LNCAP (cell line): Measurements from ENCODE around the gene NCLN.
A peak's percentile ranks its signal among the peaks of the same experiment; 100 is the strongest.

Source experiments
- CTCF ChIP-seq: fragments of 450-650 bp; IDR thresholded peaks from 2 replicates; pipeline ENCODE4 v1.5.1; 2017; ENCODE audit warnings: mild to moderate bottlenecking

Gene NCLN

GRCh38 chr19:3204646-3205275, 19.0 kb downstream of the NCLN start:
- TF ChIP-seq CTCF = no peak

DNA sequence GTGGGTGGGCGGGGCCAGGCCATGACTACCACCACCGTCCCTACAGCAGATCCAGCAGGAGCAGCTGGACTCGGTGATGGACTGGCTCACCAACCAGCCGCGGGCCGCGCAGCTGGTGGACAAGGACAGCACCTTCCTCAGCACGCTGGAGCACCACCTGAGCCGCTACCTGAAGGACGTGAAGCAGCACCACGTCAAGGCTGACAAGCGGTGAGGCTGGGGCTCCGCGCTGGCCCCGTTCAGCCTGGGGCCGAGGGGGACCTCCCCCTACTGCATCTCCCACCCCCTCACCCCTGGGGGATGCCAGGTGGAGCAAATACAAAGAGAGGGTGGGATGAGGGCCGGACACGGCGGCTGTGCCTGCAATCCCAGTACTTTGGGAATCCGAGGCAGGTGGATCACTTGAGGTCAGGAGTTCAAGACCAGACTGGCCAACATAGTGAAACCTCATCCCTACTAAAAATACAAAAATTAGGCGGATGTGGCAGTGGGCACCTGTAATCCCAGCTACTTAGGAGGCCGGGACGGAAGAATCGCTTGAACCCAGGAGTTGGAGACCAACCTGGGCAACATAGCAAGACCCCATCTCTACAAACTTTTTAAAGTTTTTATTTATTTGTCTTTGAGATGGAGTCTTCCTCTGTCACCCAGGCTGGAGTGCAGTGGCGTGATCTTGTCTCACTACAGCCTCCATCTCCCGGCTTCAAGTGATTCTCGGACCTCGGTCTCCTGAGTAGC, 20.7 kb downstream of the NCLN start:
- no peak for TF ChIP-seq CTCF

GRCh38 chr19:3207461-3208242, 21.9 kb downstream of the NCLN start:
- no peak for TF ChIP-seq CTCF

DNA sequence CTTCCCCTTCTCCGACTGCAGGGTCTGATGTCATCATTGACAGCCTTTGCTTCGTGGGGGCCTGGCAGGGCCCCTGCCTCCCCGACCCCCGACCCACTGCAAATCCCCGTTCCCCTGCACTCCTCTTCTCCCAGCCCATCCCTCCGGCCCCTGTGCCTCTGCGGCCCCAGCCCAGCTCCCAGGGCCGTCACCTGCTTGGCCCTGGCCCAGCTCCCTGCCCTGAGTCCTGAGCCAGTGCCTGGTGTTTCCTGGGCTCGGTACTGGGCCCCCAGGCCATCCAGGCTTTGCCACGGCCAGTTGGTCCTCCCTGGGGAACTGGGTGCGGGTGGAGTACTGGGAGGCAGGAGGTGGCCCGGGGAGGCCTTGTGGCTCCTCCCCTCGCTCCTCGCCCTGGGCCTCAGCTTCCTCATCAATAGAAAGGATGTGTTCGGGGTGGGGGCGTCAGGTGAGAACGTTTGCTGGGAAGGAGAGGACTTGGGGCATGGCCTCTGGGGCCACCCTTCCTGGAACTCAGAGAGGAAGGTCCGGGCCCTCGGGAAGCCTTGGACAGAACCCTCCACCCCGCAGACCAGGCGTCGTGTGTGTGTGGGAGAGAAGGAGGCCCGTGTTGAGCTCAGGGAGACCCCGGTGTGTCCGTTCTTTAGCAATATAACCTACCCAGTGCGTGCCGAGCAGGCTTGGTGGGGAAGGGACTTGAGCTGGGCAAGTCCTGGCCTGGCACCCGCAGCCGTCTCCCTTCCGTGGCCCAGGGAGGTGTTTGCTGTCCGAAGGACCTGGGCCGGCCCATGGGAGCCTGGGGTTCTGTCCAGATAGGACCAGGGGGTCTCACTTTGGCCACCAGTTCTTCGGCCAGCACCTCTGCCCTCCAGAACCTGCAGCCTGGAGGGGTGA, 22.8 kb downstream of the NCLN start:
- TF ChIP-seq CTCF = no peak

- TF ChIP-seq CTCF = peak; percentile 67
Observed at GRCh38 chr19:3210347-3211017, 24.8 kb downstream of the NCLN start.

DNA sequence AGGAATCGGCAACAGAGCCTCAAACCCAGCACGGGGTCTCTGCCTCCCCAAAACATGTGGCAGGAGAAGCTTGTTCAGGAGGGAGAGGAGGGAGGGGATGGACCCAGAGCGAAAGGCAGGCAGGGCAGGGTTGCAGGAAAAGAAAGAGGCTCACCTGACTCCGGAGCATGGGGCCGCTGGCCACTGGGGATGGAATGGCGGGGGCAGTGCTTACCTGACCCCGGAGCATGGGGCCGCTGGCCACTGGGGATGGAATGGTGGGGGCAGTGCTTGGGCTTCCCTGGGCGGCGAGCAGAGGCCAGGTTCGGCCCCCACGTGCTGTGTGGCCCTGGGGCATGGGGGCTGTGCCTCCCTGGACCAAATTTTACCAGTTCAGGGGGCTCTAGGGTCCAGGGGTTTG, 25.5 kb downstream of the NCLN start:
- TF ChIP-seq CTCF = no peak

DNA sequence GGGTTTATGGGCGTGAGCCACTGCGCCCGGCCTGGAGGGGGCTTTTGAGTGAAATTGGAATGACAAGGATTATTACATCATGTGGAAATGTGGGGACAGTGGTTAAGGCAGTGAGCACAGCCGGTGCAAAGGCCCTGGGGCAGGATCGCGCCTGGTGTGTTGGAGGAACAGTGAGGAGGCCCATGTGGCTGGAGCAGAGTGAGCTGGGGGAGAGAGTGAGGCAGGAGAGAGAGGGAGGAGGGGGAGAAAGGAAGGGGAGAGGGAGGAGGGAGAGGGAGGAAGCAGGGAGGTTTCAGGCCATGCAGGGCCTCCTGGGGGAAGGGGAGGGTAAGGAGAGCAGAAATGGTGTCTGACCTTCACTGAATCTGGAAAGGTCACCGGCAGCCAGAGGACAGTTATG, 27.4 kb downstream of the NCLN start:
- TF ChIP-seq CTCF = no peak
